GM21526 (cell line): ENCODE data around the gene XPO1.
"Not testable (repeated sequence)": the region's sequence is repeated elsewhere in the genome, so short reads cannot be mapped to it uniquely, and the experiment has no call there.

Experiments used
- ATAC-seq: cut with Tn5 transposase; IDR thresholded peaks from one replicate; pipeline ENCODE4 v1.9.1; 2021; ENCODE audit warnings: moderate library complexity; ENCODE audit not compliant: unreplicated experiment, low FRiP score

XPO1 gene

GRCh38 chr2:61470122-61470951, 67.8 kb downstream of the XPO1 start:
- peak; percentile 26 for ATAC-seq

GRCh38 chr2:61469424-61470121, 68.6 kb downstream of the XPO1 start:
- ATAC-seq: no peak

GRCh38 chr2:61468231-61468630, 69.9 kb downstream of the XPO1 start:
- ATAC-seq: not testable (repeated sequence)

DNA sequence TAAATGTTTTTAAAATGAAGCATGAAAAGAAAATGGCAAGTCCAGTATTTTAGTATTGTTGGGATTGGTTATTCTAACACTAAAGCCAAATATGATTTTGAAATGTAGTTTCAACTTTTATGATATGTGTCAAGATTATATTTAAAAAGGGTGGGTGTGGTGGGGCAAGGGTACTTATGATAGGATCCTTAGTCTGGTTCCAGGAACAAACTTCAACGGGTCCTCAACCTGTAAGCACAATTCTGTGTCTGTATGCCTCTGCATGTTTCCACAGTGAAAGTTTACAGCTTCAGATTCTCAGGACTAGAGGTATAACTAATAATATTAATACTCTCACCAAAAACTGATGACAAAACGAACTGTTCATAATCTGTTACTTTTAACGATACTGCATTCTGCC, 73.1 kb downstream of the XPO1 start:
- ATAC-seq: no peak

DNA sequence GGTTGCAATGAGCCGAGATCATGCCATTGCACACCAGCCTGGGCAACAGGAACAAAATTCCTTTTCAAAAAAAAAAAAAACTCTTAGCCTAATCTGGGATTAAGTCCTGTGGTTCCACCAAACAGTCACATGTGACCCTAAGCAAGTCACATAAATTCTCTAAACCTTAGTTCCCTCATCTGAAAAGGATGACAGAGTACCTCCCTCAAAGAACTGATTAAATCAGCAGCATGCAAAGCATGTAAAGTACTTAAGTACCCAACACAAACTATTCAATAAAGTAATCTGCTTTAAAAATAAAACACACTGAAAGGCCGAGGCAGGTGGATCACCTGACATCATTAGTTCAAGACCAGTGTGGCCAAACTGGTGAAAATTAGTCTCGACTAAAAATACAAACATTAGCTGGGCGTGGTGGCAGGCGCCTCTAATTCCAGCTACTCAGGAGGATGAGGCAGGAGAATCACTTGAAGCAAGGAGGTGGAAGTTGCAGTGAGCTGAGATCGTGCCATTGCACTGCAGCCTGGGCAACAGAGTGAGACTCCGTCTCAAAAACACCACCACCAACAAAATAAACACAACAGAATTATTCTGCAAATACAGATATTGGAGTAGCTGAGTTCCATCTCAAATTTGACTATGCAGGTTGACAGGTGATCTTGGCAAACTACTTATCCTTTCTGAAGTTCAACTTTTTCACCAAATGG, 74.2 kb downstream of the XPO1 start:
- ATAC-seq: no peak

- no peak for ATAC-seq
These were observed 76.8 kb downstream of the XPO1 start for GRCh38 chr2:61461404-61461803.

GRCh38 chr2:61460163-61460562, 78.0 kb downstream of the XPO1 start:
- no peak for ATAC-seq

- ATAC-seq: no peak
These were observed 81.3 kb downstream of the XPO1 start for GRCh38 chr2:61456746-61457420.

GRCh38 chr2:61456070-61456745, 81.9 kb downstream of the XPO1 start:
- ATAC-seq: no peak

DNA sequence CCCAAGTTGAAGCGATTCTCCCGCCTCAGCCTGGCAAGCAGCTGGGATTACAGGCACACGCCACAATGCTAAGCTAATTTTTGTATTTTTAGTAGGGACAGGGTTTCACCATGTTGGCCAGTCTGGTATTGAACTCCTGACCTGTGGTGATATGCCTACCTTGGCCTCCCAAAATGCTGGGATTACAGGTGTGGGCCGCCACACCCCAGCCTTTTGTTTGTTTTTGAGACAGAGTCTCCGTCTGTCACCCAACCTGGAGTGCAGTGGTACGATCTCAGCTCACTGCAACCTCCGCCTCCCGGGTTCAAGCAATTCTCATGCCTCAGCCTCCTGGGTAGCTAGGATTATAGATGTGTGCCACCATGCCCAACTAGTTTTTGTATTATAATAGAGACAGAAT, 83.2 kb downstream of the XPO1 start:
- ATAC-seq: not testable (repeated sequence)

GRCh38 chr2:61454383-61454782, 83.8 kb downstream of the XPO1 start:
- no peak for ATAC-seq

DNA sequence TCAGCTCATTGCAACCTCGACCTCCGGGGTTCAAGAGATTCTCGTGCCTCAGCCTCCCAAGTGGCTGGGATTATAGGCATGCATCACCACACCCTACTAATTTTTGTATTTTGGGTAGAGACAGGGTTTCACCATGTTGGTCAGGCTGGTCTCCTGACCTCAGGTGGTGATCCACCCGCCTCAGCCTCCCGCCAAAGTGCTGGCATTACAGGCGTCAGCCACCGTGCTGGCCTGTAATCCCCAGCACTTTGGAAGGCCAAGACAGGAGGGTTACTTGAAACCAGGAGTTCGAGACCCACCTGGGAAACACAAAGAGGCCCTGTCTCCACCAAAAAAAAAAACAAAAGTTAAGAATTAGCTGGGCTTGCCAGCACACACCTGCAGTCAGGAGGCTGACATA, 85.8 kb downstream of the XPO1 start:
- ATAC-seq: no peak

DNA sequence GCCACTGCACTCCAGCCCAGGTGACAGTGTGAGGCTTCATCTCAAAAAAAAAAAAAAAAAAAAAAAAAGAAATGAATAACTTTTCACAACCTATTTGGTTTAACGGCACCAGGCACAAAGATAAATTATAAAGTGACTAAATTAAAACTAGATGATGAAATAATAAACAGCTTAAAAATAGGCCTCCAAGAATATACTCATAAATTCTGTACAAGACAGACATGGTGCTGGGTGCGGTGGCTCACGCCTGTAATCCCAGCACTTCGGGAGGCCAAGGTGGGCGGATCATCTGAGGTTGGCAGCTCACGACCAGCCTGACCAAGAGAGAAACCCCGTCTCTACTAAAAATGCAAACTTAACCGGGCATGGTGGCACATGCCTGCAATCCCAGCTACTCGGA, 87.0 kb downstream of the XPO1 start:
- no peak for ATAC-seq

DNA sequence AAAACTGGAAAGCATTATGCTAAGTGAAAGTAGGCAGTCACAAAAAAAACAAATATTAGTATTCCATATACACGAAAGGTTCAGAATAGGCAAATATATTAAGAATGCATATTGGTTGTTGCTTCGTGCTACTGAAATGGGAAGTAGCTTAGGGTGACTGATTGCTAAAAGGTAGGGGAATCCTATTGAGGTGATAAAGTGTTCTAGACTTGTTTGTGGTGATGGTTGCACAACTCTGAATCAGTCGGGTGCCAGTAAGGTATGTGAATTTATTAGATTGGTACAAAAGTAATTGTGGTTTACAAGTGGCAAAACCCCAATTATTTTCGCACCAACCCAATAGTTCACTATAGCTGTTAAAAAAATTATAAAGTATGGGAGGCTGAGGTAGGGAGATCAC, 88.0 kb downstream of the XPO1 start:
- no peak for ATAC-seq

- no peak for ATAC-seq
These were observed 89.9 kb downstream of the XPO1 start for GRCh38 chr2:61448229-61448628.

DNA sequence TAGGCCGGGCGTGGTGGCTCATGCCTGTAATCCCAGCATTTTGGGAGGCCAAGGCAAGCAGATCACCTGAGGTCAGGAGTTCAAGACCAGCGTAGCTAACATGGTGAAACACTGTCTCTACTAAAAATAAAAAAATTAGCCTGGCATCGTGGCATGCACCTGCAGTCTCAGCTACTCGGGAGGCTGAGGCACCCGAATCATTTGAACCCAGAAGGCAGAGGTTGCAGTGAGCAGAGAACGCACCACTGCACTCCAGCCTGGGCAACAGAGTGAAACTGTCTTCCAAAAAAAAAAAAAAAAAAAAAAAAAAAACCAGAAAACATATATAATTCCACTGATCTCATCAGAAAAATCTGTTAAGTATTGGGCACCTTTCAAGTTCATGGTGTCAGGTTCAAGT, 91.2 kb downstream of the XPO1 start:
- ATAC-seq: not testable (repeated sequence)

GRCh38 chr2:61443342-61444041, 94.7 kb downstream of the XPO1 start:
- peak; percentile 57 for ATAC-seq

- ATAC-seq: no peak
These were observed 98.7 kb downstream of the XPO1 start for GRCh38 chr2:61439241-61440002.

GRCh38 chr2:61438670-61439069, 99.5 kb downstream of the XPO1 start:
- no peak for ATAC-seq
